Gastroesophageal sphincter (tissue), 4 donors: ENCODE data around the gene CYREN. TPM values are rescaled to one million over a fixed set of nuclear protein-coding genes. Genes with fewer than 3 reads are reported as not detected.
"Not testable (repeated sequence)": the region's sequence is repeated elsewhere in the genome, so short reads cannot be mapped to it uniquely, and the experiment has no call there.

Experiments used
- ATAC-seq: fragments of 150-250 bp; one replicate; pipeline ENCODE4 v1.9.1; 2016; ENCODE audit warnings: mild to moderate bottlenecking, moderate library complexity
- H3K27ac ChIP-seq, 4 donors: fragments of 200-600 bp; sonication (generic) in 3 of 4; 1 replicate in 3 of 4; 2 replicates in 1 of 4; pipeline ENCODE4 v1.5.1; 2016 to 2019
- H3K27me3 ChIP-seq: fragments of 200-600 bp; sonication (generic); one replicate; pipeline ENCODE4 v1.5.1; 2019
- H3K36me3 ChIP-seq, 2 donors: fragments of 200-600 bp; sonication (generic); one replicate each; pipeline ENCODE4 v1.5.1; 2019; ENCODE audit warnings: control low read depth in 1 of 2
- H3K4me1 ChIP-seq, 3 donors: fragments of 200-600 bp; sonication (generic); 1 replicate in 2 of 3; 2 replicates in 1 of 3; pipeline ENCODE4 v1.5.1; 2016 to 2019; ENCODE audit warnings: control low read depth in 2 of 3
- H3K4me3 ChIP-seq, 2 donors: fragments of 200-600 bp; sonication (generic); one replicate each; pipeline ENCODE4 v1.5.1; 2019; ENCODE audit warnings: mild to moderate bottlenecking in 1 of 2, moderate library complexity in 1 of 2
- H3K9me3 ChIP-seq, 3 donors: fragments of 200-600 bp; sonication (generic); one replicate each; pipeline ENCODE4 v1.5.1; 2017 to 2019; ENCODE audit warnings: control low read depth in 2 of 3
- CTCF ChIP-seq, 4 experiments: fragments of 200-600 bp in 2 of 4; fragments of 450-650 bp in 2 of 4; sonication (generic) in 1 of 4; IDR thresholded peaks; one replicate each; pipeline ENCODE4 v1.5.1; 2017 to 2019; ENCODE audit warnings: antibody characterized with exemption in 4 of 4, mild to moderate bottlenecking in 2 of 4, moderate library complexity in 2 of 4
- EP300 ChIP-seq: sonication (generic); formaldehyde crosslinking; IDR thresholded peaks from one replicate; pipeline ENCODE4 v1.6.1; 2017; ENCODE audit warnings: antibody characterized with exemption, mild to moderate bottlenecking
- POLR2A ChIP-seq, 2 donors: fragments of 450-650 bp; IDR thresholded peaks; one replicate each; pipeline ENCODE4 v1.6.1; 2017; ENCODE audit warnings: antibody characterized with exemption in 2 of 2, mild to moderate bottlenecking in 2 of 2, moderate library complexity in 1 of 2
- POLR2AphosphoS5 ChIP-seq: sonication (generic); formaldehyde crosslinking; IDR thresholded peaks from one replicate; pipeline ENCODE4 v1.6.1; 2017; ENCODE audit warnings: antibody characterized with exemption
- WGBS, 2 donors: methylation state at CpG; one replicate each; pipeline ENCODE4 v1.1.5; 2018; ENCODE audit warnings: low coverage in 1 of 2; 5-methylcytosine and 5-hydroxymethylcytosine counted together
- total RNA-seq, 4 donors: library from RNA; depleted of rRNA; stranded (reverse); fragments of >200 nt; gene quantifications; one replicate each; pipeline ENCODE4 v1.1.0, GENCODE V29; 2016

CYREN gene
- total RNA-seq, 4 donors from 2014 or later: 37.0 to 60.3 (median 49.7) TPM

DNA sequence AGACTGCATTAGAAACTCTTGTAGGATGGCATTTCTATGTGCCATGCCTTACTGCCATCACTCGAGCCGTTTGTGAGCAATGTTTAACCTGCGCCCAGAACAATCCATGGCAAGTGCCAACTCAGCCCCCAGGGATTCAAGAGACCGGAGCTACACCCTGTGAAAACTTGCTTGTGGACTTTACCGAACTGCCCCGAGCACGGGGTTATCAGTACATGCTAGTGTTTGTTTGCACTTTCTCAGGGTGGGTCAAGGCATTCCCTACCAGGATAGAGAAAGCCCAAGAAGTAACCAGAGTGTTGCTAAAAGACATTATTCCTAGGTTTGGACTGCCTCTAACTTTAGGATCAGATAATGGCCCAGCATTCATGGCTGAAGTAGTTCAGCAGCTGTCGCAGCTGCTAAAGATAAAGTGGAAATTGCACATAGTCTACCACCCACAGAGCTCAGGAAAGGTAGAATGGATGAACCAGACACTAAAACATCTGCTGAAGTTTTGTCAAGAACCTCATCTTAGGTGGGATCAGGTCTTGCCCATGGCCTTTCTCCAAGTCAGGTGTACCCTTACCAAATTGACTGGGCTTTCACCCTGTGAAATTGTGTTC lies 8.9 kb upstream of the CYREN start:
- Histone ChIP-seq H3K27ac (no peak overlapping the region), H3K9me3 (peaks cover 0 to 46% (median 0%) of the 10 kb centered on the region in 3 donors), H3K36me3 (peaks cover 0 to 50% of the 10 kb centered on the region in 2 donors), H3K27me3 (no peaks in the 10 kb centered on the region), H3K4me3 (no peak overlapping the region), H3K4me1 (no peaks in the 10 kb centered on the region)
- no peak for ATAC-seq
- TF ChIP-seq CTCF (IDR thresholded peaks at IDR 0.05): no peak
- no peak for TF ChIP-seq POLR2A (IDR thresholded peaks at IDR 0.05)
- WGBS, 2 donors: 80 to 87% methylated on average over 1 to 4 of the region's 8 CpGs

DNA sequence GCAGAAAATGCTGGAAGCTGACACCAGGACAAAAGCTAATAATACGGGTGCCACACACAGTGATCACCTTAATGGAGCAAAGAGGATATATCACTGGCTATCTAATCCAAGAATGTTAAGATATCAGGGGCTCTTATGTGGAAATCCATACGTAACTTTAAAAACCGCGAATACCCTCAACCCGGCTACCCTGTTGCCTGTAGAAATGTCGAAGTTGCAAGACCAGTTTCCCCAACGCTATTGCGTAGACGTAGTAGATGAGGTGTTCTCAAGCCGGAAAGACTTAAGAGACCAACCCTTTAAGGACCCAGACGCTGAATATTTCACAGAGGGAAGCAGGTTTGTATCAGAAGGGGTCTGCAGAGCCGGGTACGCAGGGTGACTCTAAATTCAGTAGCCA lies 7.9 kb upstream of the CYREN start:
- no peak for ATAC-seq
- no peak overlapping the region for H3K4me3 ChIP-seq
- 86 to 90% methylated on average over 8 to 13 of the region's 13 CpGs for whole genome bisulfite sequencing, 2 donors

GRCh38 chr7:135177028-135177696 lies 6.7 kb upstream of the CYREN start:
- H3K9me3 ChIP-seq: peaks cover 0 to 31% (median 0%) of the 10 kb centered on the region in 3 donors
- H3K36me3 ChIP-seq: peaks cover 0 to 28% of the 10 kb centered on the region in 2 donors
- TF ChIP-seq EP300: no peak
- no peak for TF ChIP-seq CTCF (IDR thresholded peaks at IDR 0.05)
- no peak for TF ChIP-seq POLR2A (IDR thresholded peaks at IDR 0.05)
- TF ChIP-seq POLR2AphosphoS5: no peak
- no peak overlapping the region for H3K27ac ChIP-seq
- no peaks in the 10 kb centered on the region for H3K4me1 ChIP-seq
- ATAC-seq: no peak
- WGBS, 2 donors: 93 to 98% methylated on average over 7 to 8 of the region's 9 CpGs
- no peak overlapping the region for H3K4me3 ChIP-seq
- no peaks in the 10 kb centered on the region for H3K27me3 ChIP-seq

More for the DNA sequence above, 7.9 kb upstream of the CYREN start:
- H3K27ac ChIP-seq: no peak overlapping the region
- TF ChIP-seq EP300 (no peak), POLR2AphosphoS5 (no peak), CTCF (IDR thresholded peaks at IDR 0.05) (no peak), POLR2A (IDR thresholded peaks at IDR 0.05) (no peak)
- H3K27me3 ChIP-seq: no peaks in the 10 kb centered on the region
- no peaks in the 10 kb centered on the region for H3K4me1 ChIP-seq
- H3K36me3 ChIP-seq: peaks cover 0 to 40% of the 10 kb centered on the region in 2 donors
- H3K9me3 ChIP-seq: peaks cover 0 to 43% (median 0%) of the 10 kb centered on the region in 3 donors

DNA sequence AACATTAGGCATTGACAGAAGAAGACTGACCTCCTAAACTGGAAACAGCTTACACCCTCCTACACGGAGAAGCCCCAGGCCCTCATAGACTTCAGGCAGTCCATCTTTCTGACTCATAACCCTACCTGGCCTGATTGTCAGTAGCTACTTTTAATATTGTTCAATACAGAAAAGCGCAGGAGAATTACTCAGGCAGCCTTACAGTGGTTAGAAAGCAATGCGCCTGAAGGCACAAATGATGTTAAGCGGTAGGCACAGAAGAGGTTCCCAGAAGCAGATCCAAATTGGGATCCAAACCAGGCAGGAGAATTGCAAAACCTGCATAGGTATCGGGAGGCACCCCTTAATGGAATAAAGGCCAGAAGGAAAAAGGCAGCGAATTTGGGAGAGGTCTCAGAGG lies 5.4 kb upstream of the CYREN start:
- Histone ChIP-seq H3K27ac (no peak overlapping the region), H3K9me3 (peaks cover 0 to 18% (median 0%) of the 10 kb centered on the region in 3 donors), H3K36me3 (peaks cover 0 to 18% of the 10 kb centered on the region in 2 donors), H3K4me3 (no peak overlapping the region), H3K4me1 (peaks cover 0 to 11% (median 6%) of the 10 kb centered on the region in 3 donors), H3K27me3 (no peaks in the 10 kb centered on the region)
- TF ChIP-seq POLR2A (IDR thresholded peaks at IDR 0.05): no peak
- no peak for TF ChIP-seq EP300
- TF ChIP-seq CTCF (IDR thresholded peaks at IDR 0.05): no peak
- no peak for TF ChIP-seq POLR2AphosphoS5
- WGBS, 2 donors: 79 to 90% methylated on average over 2 to 5 of the region's 6 CpGs
- no peak for ATAC-seq

DNA sequence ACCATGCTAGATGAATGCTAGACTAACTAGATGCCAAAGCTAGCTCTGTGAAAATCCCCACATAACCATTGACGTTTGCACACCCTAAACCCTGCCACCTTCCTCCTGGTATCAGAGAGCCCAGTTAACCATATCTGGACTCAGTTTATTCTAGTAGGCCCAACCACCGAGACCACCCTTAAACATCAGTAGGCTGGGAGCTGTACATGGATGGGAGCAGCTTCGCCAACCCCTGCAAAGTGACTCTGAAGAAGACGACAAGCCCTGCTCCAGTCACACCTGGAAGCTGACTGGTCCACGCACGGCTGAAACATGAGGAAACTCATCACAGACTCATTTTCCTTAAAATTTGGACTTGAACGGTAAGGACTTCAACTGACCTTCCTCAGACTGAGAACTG lies 4.4 kb upstream of the CYREN start:
- Histone ChIP-seq H3K9me3 (peaks cover 0 to 8% (median 0%) of the 10 kb centered on the region in 3 donors), H3K4me1 (peaks cover 0 to 17% (median 6%) of the 10 kb centered on the region in 3 donors), H3K27ac (no peak overlapping the region), H3K27me3 (no peaks in the 10 kb centered on the region), H3K4me3 (no peak overlapping the region), H3K36me3 (peaks cover 0 to 8% of the 10 kb centered on the region in 2 donors)
- no peak for TF ChIP-seq CTCF (IDR thresholded peaks at IDR 0.05)
- no peak for TF ChIP-seq POLR2A (IDR thresholded peaks at IDR 0.05)
- no peak for TF ChIP-seq EP300
- TF ChIP-seq POLR2AphosphoS5: no peak
- 85 to 91% methylated on average over 4 of the region's 7 CpGs for WGBS, 2 donors
- ATAC-seq: no peak

DNA sequence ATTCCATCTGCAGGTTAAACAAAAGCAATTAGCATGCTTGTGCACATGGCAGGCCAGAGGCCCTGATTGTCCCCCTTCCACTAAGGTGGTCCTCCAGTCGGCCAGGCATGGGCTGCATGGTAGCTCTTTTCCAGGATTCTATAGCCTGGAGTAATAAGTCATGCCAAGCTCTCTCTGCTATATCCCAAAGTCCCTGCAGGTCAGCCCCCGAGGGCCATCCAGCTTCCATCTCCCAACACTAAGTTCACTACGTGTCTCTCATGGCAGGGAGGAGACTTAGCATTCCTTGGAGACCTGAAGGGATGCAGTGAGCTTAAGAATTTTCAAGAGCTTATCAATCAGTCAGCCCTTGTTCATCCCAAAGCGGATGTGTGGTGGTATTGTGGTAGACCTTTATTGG lies 3.4 kb upstream of the CYREN start:
- ATAC-seq, H3K27me3 ChIP-seq, H3K36me3 ChIP-seq, H3K4me3 ChIP-seq, H3K27ac ChIP-seq, H3K9me3 ChIP-seq: not testable (repeated sequence)
- 88 to 92% methylated on average over 2 to 4 of the region's 4 CpGs for WGBS, 2 donors
- peaks cover 2 to 27% (median 14%) of the 10 kb centered on the region in 3 donors for H3K4me1 ChIP-seq
